ENCODE results near the gene PREB. TPM values are rescaled to one million over a fixed set of nuclear protein-coding genes. Genes with fewer than 3 reads are reported as not detected.
"Not testable (repeated sequence)": the region's sequence is repeated elsewhere in the genome, so short reads cannot be mapped to it uniquely, and the experiment has no call there.

The PREB gene
- total RNA-seq, 4 donors from 2014 or later: 45.5 to 77.9 (median 53.9) TPM

GRCh38 chr2:27178469-27178868, 44.0 kb upstream of the PREB start:
- Histone ChIP-seq H3K9me3 (no peaks in the 10 kb centered on the region), H3K4me3 (no peak overlapping the region), H3K4me1 (peaks cover 0 to 3% (median 0%) of the 10 kb centered on the region in 3 donors), H3K36me3 (no peaks in the 10 kb centered on the region), H3K27me3 (peaks cover 0 to 39% (median 0%) of the 10 kb centered on the region in 4 donors), H3K27ac (no peak overlapping the region)
- no peak for TF ChIP-seq CTCF (IDR thresholded peaks at IDR 0.05)
- WGBS, 2 donors: 87% methylated on average over 3 of the region's 3 CpGs
- DNase-seq: no peak
- intact Hi-C loops (cut with DNase I): no loop called here

DNA sequence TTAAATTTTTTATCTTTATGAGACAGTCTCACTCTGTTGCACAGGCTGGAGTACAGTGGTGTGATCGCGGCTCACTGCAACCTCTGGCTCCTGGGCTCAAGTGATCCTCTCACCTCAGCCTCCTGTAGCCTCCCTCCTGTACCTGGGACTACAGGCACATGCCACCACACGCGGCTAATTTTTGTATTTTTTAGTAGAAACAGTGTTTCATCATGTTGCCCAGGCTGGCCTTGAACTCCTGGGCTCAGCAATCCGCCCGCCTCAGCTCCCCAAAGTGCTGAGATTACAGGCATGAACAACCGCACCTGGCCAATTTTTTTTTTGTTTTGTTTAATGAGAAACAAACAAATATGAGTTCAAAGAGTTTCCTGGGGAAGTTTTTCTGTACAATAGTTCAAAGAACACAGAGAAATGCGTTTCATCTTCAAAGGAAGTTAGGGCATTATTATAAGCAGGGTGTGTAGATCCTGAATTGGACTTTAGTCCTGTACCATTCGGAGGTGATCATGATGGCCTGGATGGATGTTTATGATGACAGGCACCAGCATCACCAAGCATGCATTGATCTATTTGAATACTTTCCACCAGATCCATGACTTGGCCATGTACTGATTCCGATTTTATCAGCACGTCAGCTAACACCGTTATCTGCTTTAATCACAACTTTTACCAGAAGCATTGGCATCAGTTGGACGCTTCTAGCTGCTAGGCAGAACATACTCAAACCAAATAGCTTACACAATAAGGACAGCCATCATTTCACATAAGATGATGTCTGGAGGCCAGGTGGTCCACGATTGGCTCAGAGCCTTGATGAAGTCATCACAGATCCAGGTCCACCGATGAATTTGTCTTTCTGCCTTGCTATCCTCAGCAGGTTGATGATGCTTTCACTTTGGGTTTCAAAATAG, 43.3 kb upstream of the PREB start:
- TF ChIP-seq POLR2A (IDR thresholded peaks at IDR 0.05): no peak
- TF ChIP-seq CTCF (IDR thresholded peaks at IDR 0.05): no peak
- Histone ChIP-seq H3K27me3 (peaks cover 0 to 46% (median 0%) of the 10 kb centered on the region in 4 donors), H3K36me3 (no peaks in the 10 kb centered on the region), H3K4me1 (peaks cover 0 to 3% (median 0%) of the 10 kb centered on the region in 3 donors), H3K9me3 (no peaks in the 10 kb centered on the region), H3K4me3 (no peak overlapping the region), H3K27ac (no peak overlapping the region)
- WGBS, 2 donors: 77% methylated on average over 15 of the region's 15 CpGs
- no peak for DNase-seq
- intact Hi-C loops (cut with DNase I): no loop called here

DNA sequence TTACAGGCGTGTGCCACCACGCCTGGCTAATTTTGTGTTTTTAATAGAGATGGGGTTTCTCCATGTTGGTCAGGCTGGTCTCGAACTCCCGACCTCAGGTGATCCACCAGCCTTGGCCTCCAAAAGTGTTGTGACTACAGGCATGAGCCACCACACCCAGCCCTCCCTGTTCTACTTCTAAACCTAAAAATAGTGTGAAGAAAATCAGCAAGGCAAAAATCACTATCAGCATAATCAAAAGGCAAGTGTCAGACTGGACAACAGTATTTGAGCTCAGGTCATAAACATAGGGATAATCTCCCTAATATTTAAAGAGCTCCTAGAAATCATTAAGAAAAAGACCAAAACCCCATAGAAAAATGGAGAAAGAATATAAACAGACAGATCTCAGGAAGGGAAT, 41.3 kb upstream of the PREB start:
- H3K4me1 ChIP-seq; H3K9me3 ChIP-seq; H3K27ac ChIP-seq; H3K4me3 ChIP-seq; intact Hi-C loops (cut with DNase I); DNase-seq; H3K36me3 ChIP-seq: not testable (repeated sequence)
- WGBS, 2 donors: 76 to 79% methylated on average over 2 to 3 of the region's 4 CpGs
- H3K27me3 ChIP-seq: peaks cover 0 to 49% (median 0%) of the 10 kb centered on the region in 4 donors

- 62 to 66% methylated on average over 8 of the region's 8 CpGs for WGBS, 2 donors
- TF ChIP-seq CTCF (IDR thresholded peaks at IDR 0.05) (no peak), POLR2A (IDR thresholded peaks at IDR 0.05) (no peak)
- Histone ChIP-seq H3K4me1 (peaks cover 0 to 3% (median under 1%) of the 10 kb centered on the region in 3 donors), H3K27ac (no peak overlapping the region), H3K9me3 (no peaks in the 10 kb centered on the region), H3K36me3 (no peaks in the 10 kb centered on the region), H3K4me3 (no peak overlapping the region), H3K27me3 (peaks cover 0 to 51% (median 0%) of the 10 kb centered on the region in 4 donors)
- no peak for DNase-seq
- intact Hi-C loops (cut with DNase I): no loop called here
These were observed 40.9 kb upstream of the PREB start for GRCh38 chr2:27175330-27175729.

DNA sequence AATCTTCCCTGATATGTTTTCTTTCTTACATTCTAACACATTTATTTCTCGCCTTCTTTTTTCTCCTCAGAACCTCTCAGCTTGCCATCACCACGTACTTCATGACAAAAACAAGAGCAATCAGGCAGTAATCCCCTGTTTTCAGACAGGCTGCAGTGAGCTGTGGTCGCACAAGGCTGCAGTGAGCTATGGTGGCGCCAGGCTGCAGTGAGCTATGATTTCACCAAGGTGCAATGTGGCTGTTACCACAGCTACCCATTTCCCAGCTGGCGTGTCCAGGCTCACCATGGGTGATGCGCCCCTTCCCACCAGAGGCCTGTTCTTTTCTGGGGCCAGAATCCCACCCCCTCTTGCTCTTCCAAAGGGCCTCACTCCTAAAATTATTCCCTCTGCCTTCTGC, 40.2 kb upstream of the PREB start:
- no peak for DNase-seq
- WGBS, 2 donors: 68 to 77% methylated on average over 6 of the region's 6 CpGs
- H3K4me3 ChIP-seq: no peak overlapping the region
- no peaks in the 10 kb centered on the region for H3K9me3 ChIP-seq
- H3K27me3 ChIP-seq: peaks cover 0 to 55% (median 0%) of the 10 kb centered on the region in 4 donors
- peaks cover 0 to 8% (median 0%) of the 10 kb centered on the region in 3 donors for H3K4me1 ChIP-seq
- H3K27ac ChIP-seq: no peak overlapping the region
- intact Hi-C loops (cut with DNase I): no loop called here
- H3K36me3 ChIP-seq: no peaks in the 10 kb centered on the region
- TF ChIP-seq POLR2A (IDR thresholded peaks at IDR 0.05) (no peak), CTCF (IDR thresholded peaks at IDR 0.05) (no peak)
